LNCAP (cell line): Measurements from ENCODE around the gene MED28.
A peak's percentile ranks its signal among the peaks of the same experiment; 100 is the strongest.

ENCODE experiments used
- CTCF ChIP-seq: fragments of 450-650 bp; IDR thresholded peaks from 2 replicates; pipeline ENCODE4 v1.5.1; 2017; ENCODE audit warnings: mild to moderate bottlenecking

MED28 gene

DNA sequence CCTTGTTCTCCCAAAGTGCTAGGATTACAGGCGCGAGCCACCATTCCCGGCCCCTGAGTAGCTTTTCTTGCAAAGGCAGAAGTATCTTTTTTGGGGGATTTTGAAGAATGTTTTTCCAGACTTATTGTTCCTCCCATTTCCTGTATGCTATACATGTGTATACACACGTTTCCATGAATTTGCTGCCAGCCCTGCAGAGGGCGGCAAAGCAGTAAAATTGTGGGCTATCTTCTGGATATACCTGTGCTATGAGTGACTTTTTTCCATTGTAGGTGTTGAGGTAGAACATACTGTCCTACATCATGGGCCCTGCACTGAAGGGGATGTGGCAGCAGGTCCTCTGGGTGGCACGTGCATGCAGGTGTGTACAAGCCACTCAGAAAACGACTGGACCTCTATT lies 16.9 kb upstream of the MED28 start:
- TF ChIP-seq CTCF: peak; percentile 62

- no peak for TF ChIP-seq CTCF
Observed at GRCh38 chr4:17599826-17600225, 14.6 kb upstream of the MED28 start.

- TF ChIP-seq CTCF: no peak
Observed at GRCh38 chr4:17605236-17605635, 9.2 kb upstream of the MED28 start.

- TF ChIP-seq CTCF: no peak
Observed at GRCh38 chr4:17613761-17614415, 553 bp upstream of the MED28 start.

GRCh38 chr4:17616283-17616682 lies 1.8 kb downstream of the MED28 start:
- TF ChIP-seq CTCF: no peak

GRCh38 chr4:17618926-17619325 lies 4.5 kb downstream of the MED28 start:
- TF ChIP-seq CTCF: no peak

- no peak for TF ChIP-seq CTCF
Observed at GRCh38 chr4:17619416-17620105, 5.1 kb downstream of the MED28 start.
